Astrocyte (in vitro differentiated cells and primary cell): ENCODE measurements around the gene STIM1.

Experiments used
- CTCF ChIP-seq: IDR thresholded peaks from 2 replicates; pipeline ENCODE4 v1.5.1; 2011; ENCODE audit warnings: low read depth, mild to moderate bottlenecking, inconsistent platforms, low read length, moderate library complexity; ENCODE audit not compliant: insufficient read depth
- EZH2 ChIP-seq: IDR thresholded peaks from 2 replicates; pipeline ENCODE4 v1.6.1; 2012; ENCODE audit warnings: mild to moderate bottlenecking, low read length, inconsistent platforms; ENCODE audit not compliant: insufficient read depth

DNA sequence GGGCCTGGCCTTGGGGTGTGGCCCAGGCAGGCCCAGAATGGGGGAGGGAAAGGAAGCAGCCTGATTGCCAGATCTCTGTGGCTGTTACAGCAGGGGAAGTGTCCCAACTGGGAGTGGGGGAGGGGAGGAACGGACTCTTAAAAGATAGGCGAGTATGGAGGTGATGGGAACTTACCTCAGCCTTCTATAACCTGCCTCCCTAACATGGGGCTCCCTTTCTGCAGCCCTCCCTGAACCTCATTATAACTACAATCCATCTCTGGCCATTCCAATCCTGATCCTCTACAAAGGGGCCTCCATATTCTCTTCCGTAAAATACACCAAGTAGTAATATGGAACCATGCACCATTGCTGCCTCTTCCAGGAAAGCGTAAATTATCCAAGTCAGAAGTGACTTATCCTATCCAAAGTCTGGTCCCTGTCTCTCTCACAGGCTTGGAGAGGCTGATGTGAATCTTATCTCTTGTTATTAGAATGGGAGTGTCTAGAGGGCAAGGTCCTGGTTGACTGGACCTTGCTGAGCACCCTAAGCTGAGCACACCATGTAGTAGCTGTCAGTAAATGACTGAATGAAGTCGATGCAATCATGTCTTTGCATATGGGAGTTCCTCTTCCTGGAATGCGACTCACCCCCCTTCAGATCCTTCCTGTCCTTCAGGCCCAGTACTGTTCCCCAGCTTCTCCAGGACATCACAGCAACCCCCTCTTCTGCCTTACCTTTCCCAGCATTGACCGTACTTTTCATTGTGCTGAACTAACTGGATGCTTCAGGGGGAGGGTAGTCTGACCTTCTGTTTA is 20.6 kb upstream of the STIM1 start:
- TF ChIP-seq CTCF (no peak), EZH2 (no peak)
